SU-DHL-6 (cell line): ENCODE measurements around the gene L3MBTL4.

Experiments
- CTCF ChIP-seq: fragments of 200-600 bp; sonication (generic); IDR thresholded peaks from one replicate; pipeline ENCODE4 v1.5.1; 2017; ENCODE audit warnings: antibody characterized with exemption, mild to moderate bottlenecking, low read length, moderate library complexity; ENCODE audit not compliant: insufficient read depth, poor library complexity, severe bottlenecking
- EZH2phosphoT487 ChIP-seq: fragments of 200-600 bp; sonication (generic), shearing (Covaris generic); conservative IDR thresholded peaks from 2 replicates; pipeline ENCODE4 v1.6.1; 2018; ENCODE audit warnings: mild to moderate bottlenecking, antibody characterized with exemption, low read length, moderate library complexity, mixed read lengths

GRCh38 chr18:6327485-6327884 is 87.2 kb downstream of the L3MBTL4 start:
- TF ChIP-seq CTCF (no peak), EZH2phosphoT487 (no peak)
